Osteocyte (in vitro differentiated cells): ENCODE results near the gene INPP4B. TPM values are rescaled to one million over a fixed set of nuclear protein-coding genes. Genes with fewer than 3 reads are reported as not detected.
"Not testable (repeated sequence)": the region's sequence is repeated elsewhere in the genome, so short reads cannot be mapped to it uniquely, and the experiment has no call there.

ENCODE experiments used
- DNase-seq: peaks from one replicate; pipeline ENCODE4 v3.0.0; 2021; ENCODE audit warnings: mixed read lengths; ENCODE audit not compliant: unreplicated experiment; ENCODE audit errors: extremely low spot score
- H3K27ac Mint-ChIP-seq: one replicate; pipeline ENCODE4 v1.8.0; 2021; ENCODE audit warnings: mild to moderate bottlenecking, mixed read lengths; ENCODE audit not compliant: unreplicated experiment
- H3K27me3 Mint-ChIP-seq: one replicate; pipeline ENCODE4 v1.8.0; 2021; ENCODE audit warnings: mixed read lengths; ENCODE audit not compliant: unreplicated experiment
- H3K36me3 Mint-ChIP-seq: one replicate; pipeline ENCODE4 v1.8.0; 2021; ENCODE audit warnings: mixed read lengths; ENCODE audit not compliant: unreplicated experiment
- H3K4me1 Mint-ChIP-seq: one replicate; pipeline ENCODE4 v1.8.0; 2021; ENCODE audit warnings: mixed read lengths; ENCODE audit not compliant: unreplicated experiment
- H3K4me3 Mint-ChIP-seq: one replicate; pipeline ENCODE4 v1.8.0; 2021; ENCODE audit warnings: mild to moderate bottlenecking, moderate library complexity, mixed read lengths; ENCODE audit not compliant: unreplicated experiment
- H3K9me3 Mint-ChIP-seq: one replicate; pipeline ENCODE4 v1.8.0; 2021; ENCODE audit warnings: mixed read lengths; ENCODE audit not compliant: unreplicated experiment
- CTCF ChIP-seq: fragments of 200-600 bp; sonication (generic); IDR thresholded peaks from 2 replicates; pipeline ENCODE4 v1.5.0; 2021; ENCODE audit warnings: antibody characterized with exemption, mild to moderate bottlenecking, moderate library complexity
- total RNA-seq: library from RNA; stranded (reverse); gene quantifications from 2 replicates; pipeline ENCODE4 v1.2.1, GENCODE V29; 2021

INPP4B gene
- total RNA-seq, 1 donor from 2014 or later = 10.9 TPM

GRCh38 chr4:142509881-142510280 is 336.2 kb downstream of the INPP4B start:
- no peaks in the 10 kb centered on the region for H3K9me3 Mint-ChIP-seq

GRCh38 chr4:142509381-142509780 is 336.7 kb downstream of the INPP4B start:
- not testable (repeated sequence) for DNase-seq, H3K4me1 Mint-ChIP-seq, H3K27me3 Mint-ChIP-seq, H3K36me3 Mint-ChIP-seq, H3K9me3 Mint-ChIP-seq, H3K4me3 Mint-ChIP-seq, H3K27ac Mint-ChIP-seq

More at GRCh38 chr4:142509881-142510280, 336.2 kb downstream of the INPP4B start:
- H3K4me3 Mint-ChIP-seq = no peak overlapping the region
- no peaks in the 10 kb centered on the region for H3K36me3 Mint-ChIP-seq
- H3K27me3 Mint-ChIP-seq = no peaks in the 10 kb centered on the region
- no peaks in the 10 kb centered on the region for H3K4me1 Mint-ChIP-seq
- no peak for TF ChIP-seq CTCF
- no peak for DNase-seq
- H3K27ac Mint-ChIP-seq = no peak overlapping the region

GRCh38 chr4:142500966-142501365 is 345.1 kb downstream of the INPP4B start:
- Mint-ChIP-seq H3K9me3 (no peaks in the 10 kb centered on the region), H3K27ac (no peak overlapping the region), H3K27me3 (no peaks in the 10 kb centered on the region), H3K4me3 (no peak overlapping the region), H3K36me3 (no peaks in the 10 kb centered on the region), H3K4me1 (no peaks in the 10 kb centered on the region)
- DNase-seq = no peak
- TF ChIP-seq CTCF = no peak

GRCh38 chr4:142497606-142498005 is 348.5 kb downstream of the INPP4B start:
- no peak for TF ChIP-seq CTCF
- H3K36me3 Mint-ChIP-seq = no peaks in the 10 kb centered on the region
- DNase-seq = no peak
- H3K27ac Mint-ChIP-seq = no peak overlapping the region
- no peak overlapping the region for H3K4me3 Mint-ChIP-seq
- H3K4me1 Mint-ChIP-seq = no peaks in the 10 kb centered on the region
- H3K9me3 Mint-ChIP-seq = no peaks in the 10 kb centered on the region
- no peaks in the 10 kb centered on the region for H3K27me3 Mint-ChIP-seq

- peaks cover 6% of the 10 kb centered on the region for H3K9me3 Mint-ChIP-seq
- no peak for DNase-seq
These were observed 352.6 kb downstream of the INPP4B start for GRCh38 chr4:142493255-142494110.

More at GRCh38 chr4:142493255-142494110, 352.6 kb downstream of the INPP4B start:
- Mint-ChIP-seq H3K4me3 (no peak overlapping the region), H3K27me3 (no peaks in the 10 kb centered on the region), H3K4me1 (no peaks in the 10 kb centered on the region), H3K27ac (no peak overlapping the region), H3K36me3 (no peaks in the 10 kb centered on the region)
- TF ChIP-seq CTCF = no peak
